Right hindlimb (tissue), 1 donor: ENCODE data around the gene SOWAHB.
A peak's percentile ranks its signal among the peaks of the same experiment; 100 is the strongest.

Experiments
- DNase-seq: peaks from one replicate; pipeline ENCODE4 v3.0.0-alpha.2; 2018

Gene SOWAHB, protein sequence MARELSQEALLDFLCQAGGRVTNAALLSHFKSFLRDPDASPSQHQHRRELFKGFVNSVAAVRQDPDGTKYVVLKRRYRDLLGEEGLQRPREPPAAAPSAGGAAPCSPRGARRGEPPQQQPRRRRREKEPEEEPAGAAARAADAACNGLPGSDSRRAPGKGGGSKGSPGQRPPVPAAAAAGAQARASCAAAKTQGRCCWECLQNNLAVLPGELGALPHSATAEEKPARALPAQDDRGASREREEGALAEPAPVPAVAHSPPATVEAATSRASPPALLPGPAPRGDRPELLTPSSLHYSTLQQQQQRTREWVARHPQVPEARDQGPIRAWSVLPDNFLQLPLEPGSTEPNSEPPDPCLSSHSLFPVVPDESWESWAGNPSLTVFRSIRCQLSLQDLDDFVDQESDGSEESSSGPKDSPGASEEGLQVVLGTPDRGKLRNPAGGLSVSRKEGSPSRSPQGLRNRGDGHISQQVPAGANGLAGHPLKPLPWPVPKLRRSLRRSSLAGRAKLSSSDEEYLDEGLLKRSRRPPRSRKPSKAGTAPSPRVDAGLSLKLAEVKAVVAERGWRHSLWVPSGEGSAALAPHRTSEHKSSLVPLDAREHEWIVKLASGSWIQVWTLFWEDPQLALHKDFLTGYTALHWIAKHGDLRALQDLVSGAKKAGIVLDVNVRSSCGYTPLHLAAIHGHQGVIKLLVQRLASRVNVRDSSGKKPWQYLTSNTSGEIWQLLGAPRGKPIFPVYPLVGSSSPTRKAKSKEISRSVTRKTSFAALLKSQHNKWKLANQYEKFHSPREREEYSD

DNA sequence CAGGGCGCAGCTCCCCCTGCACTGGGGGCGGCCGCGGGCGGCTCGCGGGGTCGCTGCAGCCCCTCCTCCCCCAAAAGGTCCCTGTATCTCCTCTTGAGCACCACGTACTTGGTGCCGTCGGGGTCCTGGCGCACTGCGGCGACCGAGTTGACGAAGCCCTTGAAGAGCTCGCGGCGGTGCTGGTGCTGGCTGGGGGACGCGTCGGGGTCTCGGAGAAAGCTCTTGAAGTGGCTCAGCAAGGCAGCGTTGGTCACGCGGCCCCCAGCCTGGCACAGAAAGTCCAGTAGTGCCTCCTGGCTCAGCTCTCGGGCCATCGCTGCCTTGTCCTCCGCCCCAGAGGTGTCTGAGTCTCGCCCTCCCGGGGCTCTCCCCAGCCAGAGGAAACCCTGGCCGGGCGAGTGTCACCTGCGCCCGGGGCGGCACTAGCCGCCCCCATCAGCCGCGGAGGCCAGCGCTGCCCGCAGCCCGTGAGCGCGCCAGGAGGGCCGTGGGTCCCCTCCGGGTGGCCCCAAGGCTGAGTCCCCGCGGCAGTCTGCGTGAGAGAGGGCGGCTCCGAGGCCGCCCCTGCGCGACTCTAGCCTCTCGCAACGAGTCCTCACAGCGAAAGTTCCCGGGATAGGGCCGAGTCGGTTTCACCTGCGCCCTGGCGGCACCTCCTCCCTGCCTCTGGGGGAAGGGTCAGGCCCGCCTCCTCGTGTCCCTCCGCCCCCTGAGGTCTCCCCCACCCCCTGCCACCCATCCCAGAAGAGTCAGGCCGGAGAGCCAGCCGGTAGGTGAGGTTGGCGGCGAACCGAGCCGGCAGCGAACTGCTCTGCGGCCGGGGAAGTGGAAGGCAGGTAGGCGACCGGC lies at the start of gene SOWAHB:
SOWAHB (minus strand) TSS at position 609 of the 849 bp plus-strand sequence; CDS start at position 314, 295 bp downstream.
- DNase-seq, result peak; percentile 41

DNA sequence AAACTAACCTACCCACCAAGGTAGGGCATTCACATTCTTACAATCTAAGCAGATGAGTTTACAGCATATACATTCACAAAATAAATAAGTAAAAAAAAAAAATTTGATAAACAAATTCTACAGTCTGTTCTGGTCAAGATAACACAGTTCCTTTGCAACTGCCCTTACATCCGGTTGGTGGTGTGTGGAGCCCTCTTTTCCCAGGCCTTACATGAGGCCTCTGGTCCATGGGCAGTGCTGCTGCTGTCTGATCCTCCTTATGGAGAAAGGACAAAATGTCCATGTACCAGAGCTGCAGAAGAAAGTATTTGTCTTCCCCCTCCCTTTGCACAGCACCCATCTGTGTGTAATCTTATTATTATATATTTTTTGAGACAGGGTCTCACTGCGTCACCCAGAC lies 49.4 kb upstream of the SOWAHB start:
- no peak for DNase-seq

DNA sequence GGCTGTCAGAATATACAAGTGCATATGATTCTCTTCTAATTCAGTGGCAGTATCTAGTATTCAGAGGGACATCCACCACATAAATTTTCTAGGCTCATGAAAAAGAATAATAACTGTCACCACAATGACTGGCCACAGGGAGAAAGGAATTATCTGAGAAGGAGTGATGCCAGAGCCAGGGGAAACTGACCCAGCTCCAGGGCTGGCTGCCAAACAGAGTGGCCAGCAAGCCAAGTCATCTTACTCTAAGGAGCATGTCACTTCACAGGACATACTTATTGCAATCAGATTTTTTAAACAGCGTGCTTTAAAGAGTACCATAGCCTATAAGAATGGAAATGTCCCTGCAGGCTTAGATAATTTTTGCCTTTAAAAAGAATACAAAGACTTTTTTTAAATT lies 45.8 kb upstream of the SOWAHB start:
- no peak for DNase-seq

DNA sequence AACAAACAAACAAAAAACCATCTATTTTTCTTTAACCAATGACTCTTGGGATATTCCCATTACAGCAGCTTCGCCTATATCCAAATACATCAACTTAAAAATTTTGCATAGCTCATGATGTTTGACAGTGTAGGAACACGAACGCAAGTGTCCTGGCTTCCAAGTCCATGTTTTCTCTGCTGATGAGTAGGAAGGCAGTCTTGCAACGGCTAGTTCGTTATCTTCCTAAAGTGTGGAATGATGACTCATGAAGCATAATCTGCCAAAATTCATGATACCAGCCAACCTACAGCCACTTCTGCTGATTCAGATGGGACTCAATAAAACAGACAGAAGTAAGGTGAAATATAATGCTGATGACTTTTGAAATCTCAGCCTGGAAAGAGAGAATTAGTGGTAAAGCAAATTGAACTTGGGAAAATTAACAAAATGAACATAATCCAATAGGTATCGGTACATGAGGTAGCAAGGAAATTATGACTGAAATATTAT lies 45.2 kb upstream of the SOWAHB start:
- no peak for DNase-seq

DNA sequence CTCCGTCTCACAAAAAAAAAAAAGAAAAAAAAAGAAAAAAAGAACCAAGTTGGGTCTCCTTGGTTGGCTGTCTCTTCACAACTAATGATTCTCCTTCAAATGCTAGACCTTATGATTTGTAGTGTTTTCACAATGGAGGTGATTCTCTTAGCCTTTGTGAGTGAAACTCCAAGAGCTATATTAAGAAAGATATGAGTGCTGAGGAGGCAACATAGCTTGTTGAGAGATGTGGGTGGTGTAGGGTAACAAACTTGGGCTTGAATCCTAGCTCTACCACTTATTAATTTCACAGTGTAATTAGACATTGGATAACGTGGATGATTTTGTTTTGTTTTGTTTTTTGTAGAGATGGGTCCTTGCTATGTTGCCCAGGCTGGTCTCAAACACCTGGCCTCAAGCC lies 41.2 kb upstream of the SOWAHB start:
- no peak for DNase-seq

DNA sequence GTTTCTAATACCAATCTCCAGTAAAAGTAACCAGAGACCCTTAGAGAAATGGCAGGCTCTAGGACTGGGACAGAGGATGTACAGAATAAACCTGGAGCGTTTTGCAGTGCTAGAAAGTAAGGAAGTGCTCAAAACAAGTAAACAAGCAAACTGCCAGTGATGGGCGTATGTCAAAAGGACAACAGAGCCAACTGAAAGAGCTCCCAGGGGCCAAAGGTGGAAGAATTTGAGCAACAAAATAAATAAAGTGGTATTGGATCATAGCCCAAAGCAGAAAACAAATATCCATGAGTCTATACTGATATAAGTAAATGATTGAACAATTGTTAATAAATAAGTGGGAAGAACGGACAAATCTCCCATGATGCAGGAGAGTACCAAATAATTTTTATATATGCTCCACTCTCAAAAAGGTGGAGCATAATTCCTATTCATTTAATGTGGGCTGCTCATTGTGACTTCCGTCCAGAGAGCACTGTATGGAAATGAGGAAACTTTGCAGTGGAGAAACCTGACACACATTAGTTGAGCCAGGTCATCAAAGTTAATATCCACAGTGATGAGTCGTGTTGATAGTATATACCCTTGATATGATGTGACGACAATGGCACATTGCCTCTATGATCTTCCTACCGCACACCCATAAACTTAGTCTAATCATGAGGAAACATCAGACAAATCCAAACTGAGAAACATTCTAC lies 33.8 kb upstream of the SOWAHB start:
- no peak for DNase-seq

DNA sequence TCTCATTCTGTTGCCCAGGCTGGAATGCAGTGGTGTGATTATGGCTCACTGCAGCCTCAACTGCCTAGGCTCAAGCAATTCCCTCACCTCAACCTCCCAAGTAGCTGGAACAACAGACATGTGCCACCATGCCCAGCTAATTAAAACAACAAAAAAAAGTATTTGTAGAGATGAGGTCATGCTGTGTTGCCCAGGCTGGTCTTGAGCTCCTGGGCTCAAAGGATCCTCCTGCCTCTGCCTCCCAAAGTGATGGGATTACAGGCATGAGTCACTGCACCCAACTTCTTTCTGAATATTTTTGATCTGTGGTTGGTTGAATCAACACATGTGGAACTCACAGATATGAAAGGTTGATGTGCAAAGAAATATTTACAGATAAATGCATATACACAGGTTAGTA lies 33.1 kb upstream of the SOWAHB start:
- no peak for DNase-seq

DNA sequence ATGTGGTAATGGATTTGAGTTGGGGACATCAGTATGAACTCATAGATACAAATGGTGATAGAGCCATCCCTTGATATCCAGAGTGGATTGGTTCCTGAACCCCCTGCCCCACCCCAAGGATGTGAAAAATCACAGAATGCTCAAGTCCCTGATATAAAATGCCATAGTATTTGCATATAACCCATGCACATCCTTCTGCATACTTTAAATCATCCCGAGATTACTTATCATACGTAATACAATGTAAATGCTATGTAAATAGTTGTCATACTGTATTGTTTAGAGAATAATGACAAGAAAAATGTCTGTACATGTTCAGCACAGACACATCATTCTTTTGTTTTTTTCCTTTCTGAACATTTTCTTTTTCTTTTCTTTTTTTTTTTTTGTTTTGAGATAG lies 32.7 kb upstream of the SOWAHB start:
- no peak for DNase-seq

DNA sequence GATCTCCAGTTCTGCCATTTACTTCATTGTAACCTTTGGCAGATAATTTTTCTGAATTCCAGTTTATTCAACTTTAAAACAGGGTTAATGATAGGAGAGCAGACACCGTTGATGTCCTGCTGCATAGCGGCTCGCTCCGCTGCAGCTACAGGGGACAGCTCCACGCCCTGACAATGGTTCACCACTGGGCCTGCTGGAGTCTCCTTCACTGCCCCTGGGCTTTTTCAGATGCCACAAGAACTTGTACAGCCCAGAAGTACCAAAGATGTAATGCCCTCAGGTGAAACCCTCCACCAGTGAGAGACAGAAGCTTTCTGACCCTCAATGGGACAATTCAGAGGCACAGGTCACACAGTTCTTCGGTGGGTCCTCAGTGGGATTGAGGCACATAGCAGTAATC lies 28.9 kb upstream of the SOWAHB start:
- DNase-seq, result no peak

DNA sequence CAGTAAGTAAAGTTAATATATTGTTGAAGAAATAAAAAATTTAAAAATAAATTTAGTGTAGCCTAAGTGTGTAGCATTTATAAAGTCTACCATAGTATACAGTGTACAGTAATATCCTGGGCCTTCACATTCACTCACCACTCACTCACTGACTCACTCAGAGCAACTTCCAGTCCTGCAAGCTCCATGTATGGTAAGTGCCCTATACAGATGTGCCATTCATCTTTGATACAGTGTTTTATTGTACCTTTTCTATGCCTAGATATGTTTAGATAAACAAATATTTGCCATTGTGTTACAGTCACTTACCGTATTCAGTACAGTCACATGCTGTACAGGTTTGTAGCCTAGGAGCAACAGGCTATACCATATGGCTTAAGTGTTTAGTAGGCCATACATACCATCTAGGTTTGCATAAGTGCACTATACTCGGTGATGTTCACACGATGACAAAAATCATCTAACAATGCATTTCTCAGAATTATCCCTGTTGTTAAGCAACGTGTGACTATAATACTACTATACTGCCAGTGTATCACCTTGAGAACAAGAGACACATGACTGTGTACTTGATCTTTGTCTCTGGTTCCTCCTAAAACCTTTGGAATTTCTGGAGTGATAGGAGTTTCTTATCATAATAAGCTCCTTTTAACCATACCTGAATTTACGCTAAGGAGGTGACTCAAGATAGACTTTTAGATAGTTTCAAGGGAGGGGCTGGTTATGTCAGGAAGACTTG lies 25.8 kb upstream of the SOWAHB start:
- DNase-seq, result no peak

DNA sequence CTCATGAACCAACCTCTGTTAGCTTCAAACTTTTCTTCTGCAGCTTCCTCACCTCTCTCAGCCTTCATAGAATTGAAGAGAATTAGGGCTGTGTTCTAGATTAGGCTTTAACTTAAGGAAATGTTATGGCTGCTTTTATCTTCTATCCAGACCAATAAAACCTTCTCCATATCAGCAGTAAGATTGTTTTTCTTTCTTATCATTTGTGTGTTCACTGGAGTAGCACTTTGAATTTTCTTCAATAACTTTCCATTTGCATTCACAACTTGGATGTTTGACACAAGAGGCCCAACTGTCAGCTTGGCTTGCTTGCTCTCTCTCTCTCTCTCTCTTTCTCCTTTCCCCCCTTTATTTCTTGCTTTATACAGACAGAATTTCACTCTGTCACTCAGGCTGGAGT lies 22.8 kb upstream of the SOWAHB start:
- DNase-seq, result no peak

DNA sequence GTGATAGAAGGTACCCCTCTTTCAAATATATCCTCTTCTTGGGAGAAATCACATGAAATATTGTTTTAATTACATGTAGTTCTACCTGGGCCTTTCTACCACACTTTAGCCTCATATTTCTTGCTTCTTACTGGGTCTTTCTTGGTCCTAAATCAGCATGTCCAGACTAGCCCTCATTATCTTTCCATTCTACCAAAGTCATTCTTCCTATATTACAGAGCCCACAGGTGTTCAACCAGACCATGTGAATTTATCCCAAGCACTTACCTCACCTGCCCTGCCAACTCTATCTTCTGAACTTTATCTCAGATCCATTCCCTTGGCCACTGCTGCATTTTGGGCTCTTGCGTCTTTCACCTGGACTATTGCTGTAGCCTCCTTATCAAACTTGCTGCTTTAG lies 11.8 kb upstream of the SOWAHB start:
- no peak for DNase-seq

DNA sequence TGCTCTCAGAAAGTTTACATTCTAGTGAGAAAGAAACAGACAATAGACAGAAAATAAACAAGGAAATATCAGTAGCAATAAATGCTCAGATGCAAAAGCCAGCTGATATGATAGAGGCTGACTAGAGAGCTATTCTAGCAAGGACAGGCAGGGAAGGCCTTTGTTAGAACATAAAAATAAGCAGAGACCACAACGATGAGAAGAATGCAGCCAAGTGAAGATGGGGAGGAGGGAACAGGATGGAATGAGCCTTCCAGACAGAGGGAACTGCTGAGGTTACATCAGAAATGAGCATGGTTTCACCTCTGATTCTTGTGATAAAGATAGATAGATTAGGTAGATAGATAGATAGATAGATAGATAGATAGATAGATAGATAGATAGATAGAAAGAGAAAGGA lies 7.6 kb upstream of the SOWAHB start:
- DNase-seq, result no peak

DNA sequence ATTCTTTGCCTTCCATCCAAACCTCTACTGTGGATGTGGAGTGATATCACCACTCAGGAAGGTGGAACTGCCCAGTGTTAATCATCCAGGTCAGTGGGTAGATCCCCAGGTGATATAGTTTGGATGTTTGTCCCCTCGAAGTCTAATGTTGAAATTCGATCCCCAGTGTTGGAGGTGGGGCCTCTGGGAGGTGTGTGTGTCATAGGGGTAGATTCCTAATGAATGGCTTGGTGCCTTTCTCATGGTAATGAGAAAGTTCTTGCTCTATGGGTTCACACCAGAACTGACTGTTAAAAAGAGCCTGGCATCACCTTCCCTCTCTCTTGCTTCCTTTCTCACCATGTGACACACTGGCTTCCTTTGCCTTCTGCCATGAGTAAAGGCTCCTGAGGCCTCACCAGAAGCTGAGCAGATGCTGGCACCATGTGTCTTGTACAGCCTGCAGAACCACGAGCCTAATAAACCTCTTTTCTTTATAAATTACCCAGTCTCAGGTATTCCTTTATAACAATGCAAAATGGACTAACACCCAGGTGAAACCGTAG lies 6.8 kb upstream of the SOWAHB start:
- DNase-seq, result no peak

DNA sequence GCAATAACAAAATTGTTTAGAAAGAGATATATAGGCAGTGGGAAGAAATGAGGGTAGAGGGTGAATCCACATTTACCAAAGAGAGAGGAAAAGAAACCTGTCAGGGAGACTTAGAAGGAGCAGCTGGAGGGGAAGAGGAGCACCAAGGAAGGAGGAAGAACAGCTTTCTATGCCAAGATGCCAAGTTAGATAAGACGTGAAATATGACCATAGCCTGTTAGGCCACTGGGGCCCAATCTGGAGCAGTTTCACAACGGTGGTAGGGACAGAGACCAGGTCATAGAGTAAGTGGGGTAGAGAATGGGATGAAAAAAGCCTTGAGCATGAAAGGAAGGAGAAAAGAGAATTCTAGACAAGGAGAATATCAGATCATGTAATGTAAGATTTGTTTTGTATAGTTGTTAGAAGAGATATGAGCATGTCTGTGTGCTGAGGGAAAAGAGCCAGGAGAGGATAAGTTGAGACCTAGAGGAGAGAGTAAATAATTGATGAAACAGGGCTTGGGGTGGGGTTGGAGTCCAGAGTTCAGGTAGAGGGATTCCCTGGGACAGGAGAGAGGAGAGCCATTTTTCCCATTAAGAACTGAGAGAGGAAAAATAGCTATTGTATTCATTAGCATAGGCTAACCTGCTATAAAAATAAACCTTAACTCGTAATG lies 4.4 kb upstream of the SOWAHB start:
- no peak for DNase-seq

DNA sequence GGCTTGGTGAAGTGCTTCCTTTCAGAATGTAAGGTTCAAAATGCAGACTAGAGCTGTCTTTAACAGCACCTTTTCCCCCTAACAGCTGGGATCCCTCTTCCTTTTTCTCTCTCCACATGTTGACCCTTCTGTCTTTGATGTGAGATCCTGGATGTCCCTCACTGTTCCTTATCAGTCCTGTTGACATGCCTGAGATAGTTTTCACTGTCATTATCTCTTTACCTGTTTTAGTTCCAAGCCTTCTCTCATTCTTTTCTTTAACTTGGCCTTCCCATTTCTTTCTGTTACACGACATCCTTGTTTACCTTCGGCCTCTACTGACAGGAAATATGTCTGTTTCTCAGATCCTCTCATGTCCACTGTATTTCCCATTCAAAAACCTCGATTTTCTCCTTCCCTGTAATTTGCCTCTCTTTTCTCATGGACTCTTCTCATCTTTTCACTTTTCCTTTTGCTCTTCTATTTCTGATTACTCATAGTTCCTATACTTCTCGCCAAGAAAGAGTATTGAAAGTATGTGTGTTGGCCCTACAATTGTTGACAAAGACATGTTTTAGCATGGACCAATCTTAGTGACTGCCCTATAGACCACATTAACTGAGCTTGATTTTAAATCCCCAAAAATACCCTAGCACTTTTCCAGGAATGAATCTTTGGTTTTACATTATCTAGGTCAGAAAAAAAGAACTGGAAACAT lies 1.2 kb upstream of the SOWAHB start:
- no peak for DNase-seq

DNA sequence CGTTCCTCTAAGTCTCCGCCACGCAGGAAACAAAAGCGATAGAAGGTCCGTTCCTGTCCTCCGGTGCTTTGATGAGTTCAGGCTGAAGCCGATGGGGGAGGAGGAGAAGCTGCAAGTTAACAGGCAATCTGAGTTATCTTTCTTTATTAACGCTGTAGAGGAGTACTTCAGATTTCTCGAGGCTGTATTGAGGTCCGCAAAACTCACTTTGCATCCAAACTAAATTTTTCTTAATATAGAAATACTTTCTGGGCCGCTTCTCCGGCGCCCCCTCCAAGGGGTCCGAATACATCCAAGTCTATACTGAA lies 395 bp upstream of the SOWAHB start:
- DNase-seq, result no peak

DNA sequence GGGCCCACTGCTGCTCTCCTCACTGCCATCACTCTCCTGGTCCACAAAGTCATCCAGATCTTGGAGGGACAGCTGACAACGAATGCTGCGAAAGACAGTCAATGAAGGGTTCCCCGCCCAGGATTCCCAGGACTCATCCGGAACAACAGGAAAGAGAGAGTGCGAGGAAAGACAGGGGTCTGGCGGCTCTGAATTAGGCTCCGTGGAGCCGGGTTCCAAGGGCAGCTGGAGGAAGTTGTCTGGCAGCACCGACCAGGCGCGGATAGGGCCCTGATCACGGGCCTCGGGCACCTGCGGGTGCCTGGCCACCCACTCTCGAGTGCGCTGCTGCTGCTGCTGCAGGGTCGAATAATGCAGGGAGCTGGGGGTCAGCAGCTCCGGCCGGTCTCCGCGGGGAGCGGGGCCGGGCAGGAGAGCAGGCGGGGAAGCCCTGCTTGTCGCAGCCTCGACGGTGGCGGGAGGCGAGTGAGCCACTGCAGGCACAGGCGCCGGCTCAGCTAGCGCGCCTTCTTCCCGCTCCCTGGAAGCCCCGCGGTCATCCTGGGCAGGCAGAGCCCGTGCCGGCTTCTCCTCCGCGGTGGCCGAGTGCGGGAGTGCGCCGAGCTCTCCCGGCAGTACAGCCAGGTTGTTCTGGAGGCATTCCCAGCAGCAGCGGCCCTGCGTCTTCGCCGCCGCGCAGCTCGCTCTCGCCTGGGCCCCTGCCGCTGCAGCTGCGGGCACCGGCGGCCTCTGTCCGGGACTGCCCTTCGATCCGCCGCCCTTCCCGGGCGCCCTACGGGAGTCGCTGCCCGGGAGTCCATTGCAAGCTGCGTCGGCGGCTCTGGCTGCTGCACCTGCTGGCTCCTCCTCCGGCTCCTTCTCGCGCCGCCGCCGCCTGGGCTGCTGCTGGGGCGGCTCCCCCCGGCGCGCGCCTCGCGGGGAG lies 1.1 kb downstream of the SOWAHB start:
- peak; percentile 56 for DNase-seq

DNA sequence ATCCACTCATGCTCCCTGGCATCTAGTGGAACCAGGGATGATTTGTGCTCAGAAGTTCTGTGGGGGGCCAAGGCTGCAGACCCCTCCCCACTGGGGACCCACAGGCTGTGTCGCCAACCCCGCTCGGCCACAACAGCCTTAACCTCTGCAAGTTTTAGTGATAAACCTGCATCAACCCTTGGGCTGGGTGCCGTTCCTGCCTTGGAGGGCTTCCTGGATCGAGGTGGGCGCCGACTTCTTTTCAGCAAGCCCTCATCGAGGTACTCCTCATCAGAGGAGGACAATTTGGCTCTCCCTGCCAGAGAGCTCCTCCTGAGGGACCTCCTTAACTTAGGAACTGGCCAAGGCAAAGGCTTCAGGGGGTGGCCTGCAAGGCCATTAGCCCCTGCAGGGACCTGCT lies 1.9 kb downstream of the SOWAHB start:
- no peak for DNase-seq
